GM12878 (cell line): ENCODE results near the gene OSBPL2.

Source experiments
- CEBPB ChIP-seq, 2 experiments: fragments of 150-350 bp in 1 of 2; IDR thresholded peaks; 2 replicates each; pipeline ENCODE4 v1.6.1; 2012 to 2014; ENCODE audit warnings: low read depth in 2 of 2, low read length in 2 of 2, borderline replicate concordance in 1 of 2, inconsistent platforms in 1 of 2
- CHD4 ChIP-seq: fragments of 200-600 bp; sonication (generic); IDR thresholded peaks from 2 replicates; pipeline ENCODE4 v1.6.1; 2016; ENCODE audit warnings: mild to moderate bottlenecking
- CREM ChIP-seq: IDR thresholded peaks from 2 replicates; pipeline ENCODE4 v1.6.1; 2014; ENCODE audit warnings: antibody characterized with exemption, low read depth
- CTCF ChIP-seq, 3 experiments: IDR thresholded peaks in 2 of 3; conservative IDR thresholded peaks in 1 of 3; 2 replicates each; pipeline ENCODE4 v1.5.1; 2011; ENCODE audit warnings: low read depth in 3 of 3, low read length in 3 of 3, mild to moderate bottlenecking in 3 of 3, control low read depth in 2 of 3, moderate library complexity in 2 of 3, inconsistent platforms in 1 of 3, mixed read lengths in 1 of 3; ENCODE audit not compliant: control insufficient read depth in 2 of 3, insufficient read depth in 1 of 3; ENCODE audit errors: extremely low read depth in 1 of 3
- E2F4 ChIP-seq: IDR thresholded peaks from 2 replicates; pipeline ENCODE4 v1.6.1; 2012; ENCODE audit warnings: low read depth, low read length, improper control_type of control experiment
- EP300 ChIP-seq, 2 experiments: fragments of 150-350 bp in 1 of 2; IDR thresholded peaks; 2 replicates each; pipeline ENCODE4 v1.6.1; 2011 to 2012; ENCODE audit warnings: low read depth in 2 of 2, low read length in 2 of 2, borderline replicate concordance in 1 of 2, improper control_type of control experiment in 1 of 2, inconsistent platforms in 1 of 2; ENCODE audit not compliant: control insufficient read depth in 1 of 2
- EZH2 ChIP-seq: IDR thresholded peaks from 2 replicates; pipeline ENCODE4 v1.6.1; 2012; ENCODE audit warnings: low read depth, mild to moderate bottlenecking, control low read depth, inconsistent platforms, low read length, borderline replicate concordance; ENCODE audit not compliant: control insufficient read depth
- HDAC2 ChIP-seq: fragments of 200-600 bp; sonication (generic); IDR thresholded peaks from 2 replicates; pipeline ENCODE4 v1.6.1; 2017
- NR2F1 ChIP-seq: fragments of 450-650 bp; conservative IDR thresholded peaks from 2 replicates; pipeline ENCODE4 v1.6.1; 2017; ENCODE audit warnings: mild to moderate bottlenecking
- NRF1 ChIP-seq: conservative IDR thresholded peaks from 2 replicates; pipeline ENCODE4 v1.6.1; 2011; ENCODE audit warnings: mild to moderate bottlenecking, low read depth, low read length, improper control_type of control experiment
- POLR2A ChIP-seq: IDR thresholded peaks from 2 replicates; pipeline ENCODE4 v1.6.1; 2011; ENCODE audit warnings: low read depth, mild to moderate bottlenecking, low read length
- ZNF217 ChIP-seq: fragments of 450-650 bp; IDR thresholded peaks from 2 replicates; pipeline ENCODE4 v1.6.1; 2017; ENCODE audit warnings: antibody characterized with exemption, mild to moderate bottlenecking
- ZNF274 ChIP-seq: IDR thresholded peaks from one replicate; pipeline ENCODE4 v1.8.0; 2011; ENCODE audit not compliant: insufficient read length, insufficient read depth

- no peak for TF ChIP-seq CTCF (IDR thresholded peaks at IDR 0.05 in 2 of 3, conservative IDR thresholded peaks at IDR 0.05 in 1 of 3; ENCODE audit: control insufficient read depth in 2 of 3, extremely low read depth in 1 of 3, insufficient read depth in 1 of 3, low read depth in 3 of 3, low read length in 3 of 3)
- TF ChIP-seq NRF1: no peak
- no peak for TF ChIP-seq CHD4
- TF ChIP-seq NR2F1: no peak
- TF ChIP-seq E2F4: no peak
- no peak for TF ChIP-seq CEBPB (IDR thresholded peaks at IDR 0.05; ENCODE audit: borderline replicate concordance in 1 of 2, low read depth in 2 of 2, low read length in 2 of 2)
- no peak for TF ChIP-seq ZNF217
- TF ChIP-seq ZNF274: no peak
- no peak for TF ChIP-seq POLR2A
- TF ChIP-seq EP300 (IDR thresholded peaks at IDR 0.05; ENCODE audit: borderline replicate concordance in 1 of 2, control insufficient read depth in 1 of 2, low read depth in 2 of 2, low read length in 2 of 2): no peak
- TF ChIP-seq HDAC2: no peak
- no peak for TF ChIP-seq EZH2
- no peak for TF ChIP-seq CREM
Observed at GRCh38 chr20:62327726-62328495, 89.6 kb downstream of the OSBPL2 start.
